SH-SY5Y (cell line): Measurements from ENCODE around the gene PES1.

Source experiments
- GATA2 ChIP-seq: IDR thresholded peaks from 2 replicates; pipeline ENCODE4 v1.6.1; 2011; ENCODE audit warnings: mild to moderate bottlenecking, low read depth, low read length
- GATA3 ChIP-seq: IDR thresholded peaks from 2 replicates; pipeline ENCODE4 v1.6.1; 2011; ENCODE audit warnings: low read depth, mild to moderate bottlenecking, low read length, moderate library complexity

DNA sequence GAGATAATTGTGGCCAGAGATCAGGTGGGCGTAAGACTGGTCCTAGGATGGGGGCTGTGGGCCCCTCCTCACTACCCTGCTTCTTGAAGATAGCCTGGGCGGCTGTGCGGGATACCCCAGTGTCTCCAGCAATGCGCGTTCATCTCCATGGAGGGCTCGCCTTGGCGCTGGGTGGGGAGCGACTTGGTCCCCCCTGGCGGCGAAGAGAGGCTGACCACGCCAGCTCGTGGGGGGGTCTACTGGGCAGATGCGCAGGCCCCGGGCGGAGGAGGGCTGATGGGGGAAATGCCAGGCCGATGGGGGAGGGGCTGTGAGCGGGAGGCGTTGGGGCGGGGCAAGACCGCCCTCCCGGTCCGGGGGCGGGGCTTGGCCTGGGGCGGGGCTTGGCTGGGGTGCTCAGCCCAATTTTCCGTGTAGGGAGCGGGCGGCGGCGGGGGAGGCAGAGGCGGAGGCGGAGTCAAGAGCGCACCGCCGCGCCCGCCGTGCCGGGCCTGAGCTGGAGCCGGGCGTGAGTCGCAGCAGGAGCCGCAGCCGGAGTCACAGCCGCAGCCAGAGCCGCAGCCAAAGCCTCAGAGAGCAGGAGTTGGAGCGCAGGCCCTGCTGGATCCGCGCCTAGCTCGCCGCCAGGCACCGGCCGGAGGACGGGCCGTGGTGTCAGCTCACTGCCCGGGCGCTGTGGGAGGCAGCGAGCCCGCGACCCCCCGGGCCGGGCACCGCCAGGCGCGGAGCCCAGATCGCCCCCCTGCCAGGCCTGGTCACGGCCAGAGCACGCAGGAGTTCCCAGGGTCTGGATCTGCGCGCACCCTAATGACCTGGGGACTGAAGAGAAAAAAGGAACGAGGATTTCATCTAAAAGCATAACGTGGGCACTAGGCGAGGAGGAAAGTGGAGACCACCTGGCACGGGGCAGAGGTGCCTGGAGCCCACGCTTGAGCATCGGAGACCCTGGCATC is 43.8 kb upstream of the PES1 start, which contains the start of gene SLC35E4:
- TF ChIP-seq GATA2 (no peak), GATA3 (no peak)
